Ascending aorta (tissue), 2 donors: ENCODE measurements around the gene HINT3. TPM values are rescaled to one million over a fixed set of nuclear protein-coding genes. Genes with fewer than 3 reads are reported as not detected.
"Not testable (repeated sequence)": the region's sequence is repeated elsewhere in the genome, so short reads cannot be mapped to it uniquely, and the experiment has no call there.

Source experiments
- DNase-seq, 2 donors: peaks; one replicate each; pipeline ENCODE4 v3.0.0-alpha.2; 2019; ENCODE audit warnings: low spot score in 2 of 2
- H3K27ac ChIP-seq, 2 donors: fragments of 200-600 bp; sonication (generic); one replicate each; pipeline ENCODE4 v1.5.1; 2016 to 2017; ENCODE audit warnings: mild to moderate bottlenecking in 1 of 2
- H3K27me3 ChIP-seq: fragments of 200-600 bp; sonication (generic); one replicate; pipeline ENCODE4 v1.5.1; 2017
- H3K36me3 ChIP-seq, 2 donors: fragments of 200-600 bp; sonication (generic); one replicate each; pipeline ENCODE4 v1.5.1; 2016
- H3K4me1 ChIP-seq, 2 donors: fragments of 200-600 bp; sonication (generic); one replicate each; pipeline ENCODE4 v1.5.1; 2016 to 2017; ENCODE audit warnings: mild to moderate bottlenecking in 1 of 2
- H3K4me3 ChIP-seq, 2 donors: fragments of 200-600 bp; sonication (generic); one replicate each; pipeline ENCODE4 v1.5.1; 2016 to 2017; ENCODE audit warnings: mild to moderate bottlenecking in 1 of 2
- H3K9me3 ChIP-seq, 2 donors: fragments of 200-600 bp; sonication (generic); one replicate each; pipeline ENCODE4 v1.5.1; 2016
- CTCF ChIP-seq, 3 experiments: fragments of 200-600 bp in 2 of 3; fragments of 450-650 bp in 1 of 3; sonication (generic) in 2 of 3; IDR thresholded peaks; one replicate each; pipeline ENCODE4 v1.5.1; 2016 to 2019; ENCODE audit warnings: antibody characterized with exemption in 3 of 3, mild to moderate bottlenecking in 1 of 3, moderate library complexity in 1 of 3
- intact Hi-C: fragments of 100-400 bp; cut with DNase I; formaldehyde crosslinking; loops from one replicate; pipeline ENCODE4 v1.15.1; 2023
- total RNA-seq: library from RNA; depleted of rRNA; stranded (reverse); fragments of >200 nt; gene quantifications from one replicate; pipeline ENCODE4 v1.1.0, GENCODE V29; 2016

Gene HINT3
- total RNA-seq, result 5.2 TPM

- peak; percentile 91 to 98 for DNase-seq
- H3K4me1 ChIP-seq, result peaks cover 0 to 10% of the 10 kb centered on the region in 2 donors
- peak within 1 kb of the TSS; percentile 79 to 93 for H3K27ac ChIP-seq
- H3K9me3 ChIP-seq, result no peaks in the 10 kb centered on the region
- peak; percentile 96 to 99 (median 99) for TF ChIP-seq CTCF (IDR thresholded peaks at IDR 0.05)
- H3K27me3 ChIP-seq, result no peaks in the 10 kb centered on the region
- peak within 1 kb of the TSS; percentile 87 to 91 for H3K4me3 ChIP-seq
- intact Hi-C loops, result loop anchor here (1.0 to 10.0 kb wide), 4 partner anchors 37 to 646 kb away; no protein-coding TSS in a partner anchor
- H3K36me3 ChIP-seq, result no peaks in the 10 kb centered on the region
These were observed at the start of gene HINT3 for GRCh38 chr6:125956506-125957390. HINT3 (plus strand) TSS chr6:125956770; CDS start chr6:125956978, 208 bp downstream.

- Histone ChIP-seq H3K4me1 (no peaks in the 10 kb centered on the region), H3K36me3 (peaks cover 4 to 16% of the 10 kb centered on the region in 2 donors), H3K4me3 (no peak overlapping the region), H3K27ac (no peak overlapping the region), H3K27me3 (no peaks in the 10 kb centered on the region), H3K9me3 (no peaks in the 10 kb centered on the region)
- intact Hi-C loops, result no loop called here
- no peak for TF ChIP-seq CTCF (IDR thresholded peaks at IDR 0.05)
- no peak for DNase-seq
These were observed 46.0 kb upstream of the HINT3 start for GRCh38 chr6:125910527-125910926.

GRCh38 chr6:125911051-125911451 lies 45.5 kb upstream of the HINT3 start:
- H3K27me3 ChIP-seq, H3K4me3 ChIP-seq, intact Hi-C loops, DNase-seq, H3K9me3 ChIP-seq, H3K4me1 ChIP-seq, H3K27ac ChIP-seq: not testable (repeated sequence)
- H3K36me3 ChIP-seq, result peaks cover 4 to 18% of the 10 kb centered on the region in 2 donors

DNA sequence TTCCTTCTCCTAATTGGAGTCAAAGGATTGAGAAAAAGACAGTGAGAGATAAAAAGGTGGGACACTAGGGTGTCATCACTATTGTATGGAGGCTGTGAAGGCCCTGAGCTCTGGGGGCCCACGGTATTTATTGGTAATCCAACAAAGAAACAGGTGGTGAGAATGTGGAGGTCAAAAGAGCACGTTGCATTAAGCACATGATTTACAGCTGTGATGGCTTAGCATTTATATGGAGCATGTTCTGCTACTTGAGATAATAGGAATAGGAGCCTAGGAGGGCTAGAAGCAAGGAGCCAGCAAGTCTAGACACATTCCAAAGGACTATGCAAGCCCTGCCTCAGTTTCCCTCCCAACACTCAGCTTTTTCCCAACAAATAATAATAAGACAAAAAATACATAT lies 44.1 kb upstream of the HINT3 start:
- peaks cover 2 to 23% of the 10 kb centered on the region in 2 donors for H3K36me3 ChIP-seq
- not testable (repeated sequence) for H3K4me3 ChIP-seq

GRCh38 chr6:125913145-125913544 lies 43.4 kb upstream of the HINT3 start:
- H3K9me3 ChIP-seq, result no peaks in the 10 kb centered on the region
- no peak overlapping the region for H3K27ac ChIP-seq
- H3K4me3 ChIP-seq, result no peak overlapping the region
- no peaks in the 10 kb centered on the region for H3K27me3 ChIP-seq
- no peak for TF ChIP-seq CTCF (IDR thresholded peaks at IDR 0.05)
- intact Hi-C loops, result no loop called here
- no peak for DNase-seq
- no peaks in the 10 kb centered on the region for H3K4me1 ChIP-seq
- H3K36me3 ChIP-seq, result peaks cover 0 to 21% of the 10 kb centered on the region in 2 donors

More for the DNA sequence above, 44.1 kb upstream of the HINT3 start:
- H3K27me3 ChIP-seq, H3K27ac ChIP-seq, H3K4me1 ChIP-seq, intact Hi-C loops, H3K9me3 ChIP-seq, DNase-seq: not testable (repeated sequence)

- DNase-seq, result no peak
- H3K27ac ChIP-seq, result no peak overlapping the region
- peaks cover 0 to 19% of the 10 kb centered on the region in 2 donors for H3K36me3 ChIP-seq
- H3K27me3 ChIP-seq, result no peaks in the 10 kb centered on the region
- no peaks in the 10 kb centered on the region for H3K4me1 ChIP-seq
- H3K4me3 ChIP-seq, result no peak overlapping the region
- no peak for TF ChIP-seq CTCF (IDR thresholded peaks at IDR 0.05)
- intact Hi-C loops, result no loop called here
- H3K9me3 ChIP-seq, result no peaks in the 10 kb centered on the region
These were observed 42.7 kb upstream of the HINT3 start for GRCh38 chr6:125913864-125914351.
